Epithelial cell of proximal tubule (primary cell): ENCODE data around the gene METTL9. TPM values are rescaled to one million over a fixed set of nuclear protein-coding genes. Genes with fewer than 3 reads are reported as not detected.
A peak's percentile ranks its signal among the peaks of the same experiment; 100 is the strongest.
"Not testable (repeated sequence)": the region's sequence is repeated elsewhere in the genome, so short reads cannot be mapped to it uniquely, and the experiment has no call there.

Source experiments
- DNase-seq: peaks from one replicate; pipeline ENCODE4 v3.0.0-alpha.2; 2011; ENCODE audit warnings: low read depth
- H3K4me3 ChIP-seq: 2 replicates; pipeline ENCODE4 v1.5.1; 2011; ENCODE audit warnings: low read depth, mild to moderate bottlenecking, low read length
- total RNA-seq: library from RNA; depleted of rRNA; stranded (reverse); fragments of >200 nt; gene quantifications from 2 replicates; pipeline ENCODE4 v1.2.3, GENCODE V29; 2015
- TF ChIP-seq, protein P1 (sequence below): conservative IDR thresholded peaks from 2 replicates; pipeline ENCODE4 v1.5.1; 2012; ENCODE audit warnings: low read depth, mild to moderate bottlenecking, low read length

Gene METTL9
- total RNA-seq, 1 donor from 2014 or later, result 149 TPM

DNA sequence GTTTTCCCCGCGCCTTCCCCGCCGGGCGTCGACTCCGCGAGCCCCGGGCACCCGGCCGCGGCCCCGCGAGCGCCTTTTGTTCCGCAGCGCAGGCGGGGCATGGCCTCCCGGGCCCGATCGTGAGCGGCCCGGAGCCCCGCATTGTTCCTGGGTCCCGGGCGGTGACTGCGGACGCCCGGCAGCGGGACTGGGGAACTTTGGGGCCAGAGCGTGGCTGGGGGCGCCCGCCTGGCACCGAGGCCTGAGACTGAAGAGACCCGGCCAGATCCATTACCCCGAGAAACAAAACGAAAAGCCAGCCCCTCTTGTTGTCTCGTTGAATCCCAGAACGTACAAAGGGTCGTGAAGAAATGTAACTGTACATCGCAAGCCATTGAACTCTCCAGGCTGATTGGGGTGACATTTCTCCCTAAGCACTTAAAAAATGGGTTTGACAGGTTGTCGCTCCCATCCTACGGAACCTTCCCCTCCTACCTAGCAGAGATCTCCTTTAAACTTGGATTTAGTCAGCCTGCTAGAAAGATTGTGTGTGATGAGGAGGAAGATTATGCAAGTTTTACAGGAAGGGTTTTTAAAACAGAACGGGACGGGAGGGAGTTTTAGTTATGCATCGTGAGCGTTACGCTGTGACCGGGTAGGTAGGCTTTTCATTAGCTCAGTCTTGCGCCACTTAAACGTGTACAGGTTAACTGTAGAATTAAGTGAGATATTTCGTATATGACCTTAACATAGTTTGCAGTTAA, 825 bp downstream of the METTL9 start:
- no peak for DNase-seq
- TF ChIP-seq, protein P1, sequence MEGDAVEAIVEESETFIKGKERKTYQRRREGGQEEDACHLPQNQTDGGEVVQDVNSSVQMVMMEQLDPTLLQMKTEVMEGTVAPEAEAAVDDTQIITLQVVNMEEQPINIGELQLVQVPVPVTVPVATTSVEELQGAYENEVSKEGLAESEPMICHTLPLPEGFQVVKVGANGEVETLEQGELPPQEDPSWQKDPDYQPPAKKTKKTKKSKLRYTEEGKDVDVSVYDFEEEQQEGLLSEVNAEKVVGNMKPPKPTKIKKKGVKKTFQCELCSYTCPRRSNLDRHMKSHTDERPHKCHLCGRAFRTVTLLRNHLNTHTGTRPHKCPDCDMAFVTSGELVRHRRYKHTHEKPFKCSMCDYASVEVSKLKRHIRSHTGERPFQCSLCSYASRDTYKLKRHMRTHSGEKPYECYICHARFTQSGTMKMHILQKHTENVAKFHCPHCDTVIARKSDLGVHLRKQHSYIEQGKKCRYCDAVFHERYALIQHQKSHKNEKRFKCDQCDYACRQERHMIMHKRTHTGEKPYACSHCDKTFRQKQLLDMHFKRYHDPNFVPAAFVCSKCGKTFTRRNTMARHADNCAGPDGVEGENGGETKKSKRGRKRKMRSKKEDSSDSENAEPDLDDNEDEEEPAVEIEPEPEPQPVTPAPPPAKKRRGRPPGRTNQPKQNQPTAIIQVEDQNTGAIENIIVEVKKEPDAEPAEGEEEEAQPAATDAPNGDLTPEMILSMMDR, result no peak

DNA sequence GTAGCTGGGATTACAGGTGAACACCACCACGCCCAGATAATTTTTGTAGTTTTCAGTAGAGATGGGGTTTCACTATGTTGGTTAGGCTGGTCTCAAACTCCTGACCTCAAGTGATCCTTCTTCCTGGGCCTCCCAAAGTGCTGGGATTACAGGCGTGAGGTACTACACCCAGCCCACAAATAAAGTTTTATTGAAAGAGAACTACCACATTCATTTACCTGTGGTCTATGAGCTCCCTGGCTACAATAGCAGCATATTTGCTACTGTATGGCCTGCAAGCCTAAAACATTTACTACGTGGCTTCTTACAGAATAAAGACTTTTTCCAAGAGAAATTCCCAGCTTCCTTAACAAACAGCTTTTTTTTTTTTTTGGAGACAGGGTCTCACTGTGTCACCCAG, 3.4 kb downstream of the METTL9 start:
- TF ChIP-seq, protein P1, result no peak
- no peak for DNase-seq
- no peak overlapping the region for H3K4me3 ChIP-seq

More for the DNA sequence above, 825 bp downstream of the METTL9 start:
- peak overlapping the region; percentile 77 for H3K4me3 ChIP-seq

DNA sequence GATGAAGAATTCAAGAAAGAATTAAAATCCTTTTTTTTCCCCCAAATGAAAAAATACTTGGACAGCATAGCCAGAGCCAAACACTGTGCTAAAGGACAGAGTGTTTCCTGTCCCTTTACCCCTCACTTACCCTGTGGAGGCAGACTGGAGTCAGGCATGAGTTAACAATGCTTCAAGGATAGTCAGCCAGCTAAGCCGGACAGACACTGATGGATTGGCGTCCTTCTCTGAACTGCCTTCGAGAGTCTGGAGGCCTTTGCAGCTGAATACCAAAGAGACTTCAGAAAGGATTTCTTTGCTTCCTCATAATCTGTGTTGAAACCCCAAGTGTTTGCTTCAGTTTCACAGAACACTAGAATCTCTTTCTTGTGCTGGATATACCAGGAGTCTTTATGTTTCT, 4.6 kb downstream of the METTL9 start:
- DNase-seq, result no peak
- TF ChIP-seq, protein P1, result peak; percentile 9
- no peak overlapping the region for H3K4me3 ChIP-seq

DNA sequence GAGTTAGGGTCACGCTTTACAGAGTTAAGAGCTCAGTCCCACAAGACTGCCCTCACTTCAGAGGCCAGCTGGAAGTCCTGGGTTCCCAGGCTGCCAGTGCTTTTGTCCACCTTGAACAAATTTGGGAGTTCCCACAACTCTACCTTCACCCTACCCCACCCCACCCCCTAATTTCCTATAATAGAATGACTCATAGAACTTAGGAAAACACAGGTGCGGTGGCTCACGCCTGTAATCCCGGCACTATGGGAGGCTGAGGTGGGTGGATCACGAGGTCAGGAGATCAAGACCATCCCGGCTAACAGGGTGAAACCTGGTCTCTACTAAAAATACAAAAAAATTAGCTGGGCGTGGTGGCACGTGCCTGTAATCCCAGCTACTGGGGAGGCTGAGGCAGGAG, 6.5 kb downstream of the METTL9 start:
- not testable (repeated sequence) for H3K4me3 ChIP-seq, DNase-seq

DNA sequence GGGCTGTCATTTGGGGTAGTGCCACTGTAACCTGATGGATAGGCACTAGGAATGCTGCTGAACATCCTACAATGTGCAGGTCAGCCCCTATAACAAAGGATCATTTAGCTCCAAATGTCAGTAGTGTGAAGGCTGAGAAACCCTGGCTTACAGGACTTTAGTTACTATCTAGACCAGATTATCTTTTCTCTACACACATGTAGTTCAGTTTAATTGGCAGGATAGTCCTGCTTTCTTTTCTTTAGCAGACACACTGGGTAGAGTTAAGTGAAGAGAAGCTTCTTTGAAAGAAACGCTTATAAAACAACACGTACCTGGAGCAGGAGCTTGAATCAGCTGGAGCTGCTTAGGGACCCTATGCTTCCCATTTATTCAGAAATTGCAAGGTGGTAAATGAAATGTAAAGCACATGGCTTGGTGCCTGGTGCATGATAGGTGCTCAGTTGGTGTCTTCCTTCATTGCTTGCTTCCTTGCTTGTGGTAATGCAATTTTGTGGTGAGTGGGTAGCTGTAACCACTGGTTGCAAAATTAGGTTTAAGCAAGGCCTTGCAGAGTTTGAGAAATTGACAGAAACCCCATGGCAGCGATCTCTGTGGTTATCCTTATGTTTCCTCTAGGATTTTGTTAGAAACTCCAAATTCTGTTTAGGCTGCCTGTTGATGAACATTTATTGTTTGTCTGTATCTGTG, 9.4 kb downstream of the METTL9 start:
- H3K4me3 ChIP-seq, result no peak overlapping the region
- TF ChIP-seq, protein P1, result no peak
- no peak for DNase-seq

DNA sequence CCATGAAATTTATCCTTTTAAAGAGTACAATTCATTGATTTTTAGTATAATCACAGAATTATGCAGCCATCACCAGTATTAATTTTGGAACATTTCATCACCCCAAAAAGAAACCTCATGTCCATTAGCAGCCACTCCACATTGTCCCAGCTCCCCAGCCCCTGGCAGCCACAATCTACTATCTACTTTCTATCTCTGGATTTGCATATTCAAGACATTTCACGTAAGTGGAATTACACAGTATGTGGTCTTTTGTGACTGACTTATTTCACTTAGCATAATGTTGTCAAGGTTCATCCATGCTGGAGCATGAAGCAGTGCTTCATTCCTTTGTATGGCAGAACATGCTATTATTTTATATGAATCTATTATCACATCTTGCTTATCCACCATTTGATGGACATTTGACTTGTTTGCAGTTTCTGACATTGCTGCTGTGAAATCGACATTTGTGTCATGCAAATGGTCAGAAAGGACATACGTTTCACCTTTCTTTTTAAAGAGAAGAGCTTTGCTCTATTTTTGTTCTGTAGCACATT, 10.7 kb downstream of the METTL9 start:
- DNase-seq, result no peak
- TF ChIP-seq, protein P1, result no peak
- H3K4me3 ChIP-seq, result no peak overlapping the region

DNA sequence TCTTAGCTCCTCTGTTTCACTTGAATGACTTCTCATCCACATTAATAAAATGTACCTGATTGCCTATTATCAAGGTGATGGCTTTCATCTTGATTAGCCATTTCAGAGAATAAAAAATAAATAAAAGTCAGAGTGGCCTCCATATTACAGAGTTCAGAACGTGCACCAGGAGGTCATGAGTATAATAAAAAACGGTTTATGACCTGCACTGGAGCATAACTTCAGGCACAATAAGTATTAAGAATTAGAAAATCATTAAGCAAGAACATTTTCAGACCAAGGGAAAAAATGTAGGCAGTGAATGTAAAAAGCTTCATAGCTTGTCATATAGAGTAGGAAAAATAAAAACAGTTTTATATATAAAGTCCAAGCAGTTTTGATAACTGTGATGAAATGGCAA, 11.4 kb downstream of the METTL9 start:
- TF ChIP-seq, protein P1, result no peak
- no peak overlapping the region for H3K4me3 ChIP-seq
- DNase-seq, result no peak
